ELF-1 (cell line): ENCODE results near the gene PRAC1.
"Not testable (repeated sequence)": the region's sequence is repeated elsewhere in the genome, so short reads cannot be mapped to it uniquely, and the experiment has no call there.

Experiments used
- DNase-seq: peaks from one replicate; pipeline ENCODE4 v3.0.0-alpha.2; 2016; ENCODE audit warnings: low read depth, low spot score

PRAC1 gene

DNA sequence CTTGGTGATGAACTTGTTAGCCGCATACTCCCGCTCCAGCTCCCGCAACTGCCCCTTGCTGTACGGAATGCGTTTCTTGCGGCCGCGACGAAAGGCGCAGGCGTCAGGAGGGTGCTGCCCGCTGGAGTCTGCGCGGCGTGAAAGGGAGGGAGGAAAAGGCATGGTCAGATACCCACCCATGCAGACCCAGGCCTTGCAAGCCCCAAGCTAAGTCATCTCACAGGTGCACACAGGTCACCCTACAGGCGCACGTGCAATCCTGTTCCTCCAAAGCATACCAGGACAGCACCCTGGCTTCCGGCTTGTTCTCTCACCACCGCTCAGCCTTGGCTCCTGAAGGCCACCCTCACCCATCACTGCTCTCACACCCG is 4.6 kb upstream of the PRAC1 start:
- no peak for DNase-seq

DNA sequence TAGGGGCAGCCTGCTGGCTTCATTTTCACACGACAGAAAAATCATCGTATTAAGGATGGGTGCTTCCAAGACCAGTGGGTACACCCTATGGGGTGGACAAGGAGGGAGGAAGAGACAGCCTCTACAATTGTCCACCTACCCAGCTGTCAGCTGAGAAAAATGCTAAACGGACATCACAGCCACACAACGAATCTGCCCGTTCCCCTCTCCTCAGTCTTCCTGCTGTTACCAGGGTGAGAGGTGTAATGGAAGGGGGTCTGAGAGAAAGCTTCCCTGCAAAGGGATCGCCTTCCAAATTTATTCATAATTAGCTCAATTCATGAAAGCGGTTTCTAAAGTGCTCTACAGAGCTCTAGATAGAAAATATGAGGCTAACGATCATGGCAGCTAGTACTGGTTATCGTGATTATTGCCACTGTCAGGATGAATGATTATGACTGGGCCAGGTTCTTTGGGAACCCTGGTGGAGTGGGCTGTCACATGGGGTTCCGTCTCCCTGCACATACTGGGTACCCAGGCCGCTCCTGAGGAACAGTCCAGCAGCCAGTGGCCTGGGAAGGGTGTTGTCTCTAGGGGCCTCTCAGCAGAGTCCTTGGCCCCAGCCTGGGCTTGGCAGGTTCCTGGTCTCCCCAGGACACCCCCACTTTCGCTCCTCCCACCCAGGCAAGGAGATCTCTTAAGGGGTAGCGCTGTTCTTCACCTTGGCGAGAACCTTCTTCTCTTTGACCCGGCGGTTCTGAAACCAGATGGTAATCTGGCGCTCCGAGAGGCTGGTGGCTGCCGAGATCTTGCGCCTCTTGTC is 4.0 kb upstream of the PRAC1 start:
- DNase-seq, result no peak

DNA sequence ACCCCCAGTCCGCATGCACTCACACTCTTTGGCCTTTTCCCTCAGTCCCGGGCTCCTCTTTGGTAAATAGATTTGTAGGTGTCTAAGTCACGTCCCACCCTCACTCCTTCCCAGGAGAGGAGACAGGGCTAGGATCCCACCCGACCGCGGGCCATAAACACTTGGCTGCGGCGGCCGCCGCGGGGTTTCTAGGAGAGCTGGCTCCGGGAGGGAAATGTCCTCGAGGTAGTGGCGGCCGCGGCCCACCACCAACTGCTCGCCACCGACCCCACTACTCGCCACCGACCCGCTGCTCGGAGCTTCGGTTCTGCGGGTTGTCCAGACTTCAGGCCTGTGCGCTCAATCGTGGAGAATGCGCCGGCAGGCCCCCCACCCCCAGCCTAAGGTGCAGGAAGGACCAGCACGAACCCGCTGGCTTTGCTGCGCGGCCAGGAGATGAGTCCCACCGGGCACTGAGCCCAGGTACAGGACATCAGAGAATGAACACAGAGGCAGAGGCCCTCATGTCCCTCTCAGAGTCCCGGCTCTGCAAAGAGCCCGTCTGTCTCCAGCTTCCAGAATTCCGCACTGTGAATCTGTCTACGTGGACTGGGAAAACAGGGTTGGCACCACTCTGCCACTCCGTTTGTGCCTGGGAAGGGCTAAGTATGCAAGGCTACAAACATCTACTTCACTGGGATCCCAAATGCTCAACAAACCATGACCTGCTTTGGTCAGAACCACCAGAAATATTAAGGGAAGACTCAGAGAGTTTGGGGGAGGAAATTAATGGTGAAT is 3.2 kb upstream of the PRAC1 start:
- DNase-seq, result no peak

DNA sequence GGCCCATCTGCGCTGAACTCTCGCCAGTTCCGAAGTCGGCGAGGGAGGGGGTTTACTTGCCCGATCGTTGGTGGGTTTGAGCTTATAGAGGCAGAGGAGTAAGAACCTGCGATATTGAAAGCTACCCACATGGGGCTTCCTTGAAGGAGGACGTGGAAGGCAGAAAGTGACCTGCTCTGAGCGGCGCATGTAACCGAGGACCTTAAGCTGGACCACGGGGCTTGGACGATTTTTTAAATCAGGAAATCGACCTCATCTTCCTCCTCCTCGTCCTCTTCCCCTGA is 2.6 kb upstream of the PRAC1 start:
- DNase-seq, result no peak

DNA sequence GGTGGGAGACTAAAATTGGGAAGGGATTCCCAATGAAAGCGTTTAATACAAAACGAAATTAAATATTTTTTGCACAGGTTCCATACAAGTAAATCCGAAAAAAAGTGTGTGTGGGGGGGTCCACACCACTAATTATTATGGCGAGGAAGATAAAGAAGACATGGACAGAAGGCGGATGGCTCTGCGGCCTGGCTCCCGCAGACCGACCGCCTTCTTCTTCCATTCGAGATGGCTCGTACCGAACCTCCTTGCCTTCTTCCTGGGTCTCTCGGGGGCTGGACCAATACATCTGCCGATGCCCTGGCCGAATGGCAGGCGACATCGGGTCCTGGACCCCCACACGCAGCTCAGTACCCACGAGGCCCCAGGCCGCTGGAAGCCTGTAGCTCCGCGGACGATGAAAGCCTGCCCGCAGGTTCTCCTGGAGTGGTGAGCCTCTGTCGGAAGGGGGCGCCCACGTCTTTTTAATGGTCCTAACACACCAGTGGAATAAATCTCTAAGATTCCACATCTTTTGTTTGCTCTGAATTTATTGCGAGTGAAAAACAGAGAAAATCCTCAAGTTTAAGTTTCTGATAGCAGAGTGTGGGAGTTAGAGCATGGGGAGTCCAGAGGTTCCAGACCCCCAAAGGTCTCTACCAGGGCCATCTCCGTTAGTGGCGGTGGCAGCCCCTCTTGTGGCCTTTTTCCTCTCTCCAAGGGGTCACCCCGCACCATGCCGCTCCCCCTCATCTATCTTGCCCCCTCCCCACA is 2.1 kb upstream of the PRAC1 start:
- DNase-seq, result peak; percentile 77

DNA sequence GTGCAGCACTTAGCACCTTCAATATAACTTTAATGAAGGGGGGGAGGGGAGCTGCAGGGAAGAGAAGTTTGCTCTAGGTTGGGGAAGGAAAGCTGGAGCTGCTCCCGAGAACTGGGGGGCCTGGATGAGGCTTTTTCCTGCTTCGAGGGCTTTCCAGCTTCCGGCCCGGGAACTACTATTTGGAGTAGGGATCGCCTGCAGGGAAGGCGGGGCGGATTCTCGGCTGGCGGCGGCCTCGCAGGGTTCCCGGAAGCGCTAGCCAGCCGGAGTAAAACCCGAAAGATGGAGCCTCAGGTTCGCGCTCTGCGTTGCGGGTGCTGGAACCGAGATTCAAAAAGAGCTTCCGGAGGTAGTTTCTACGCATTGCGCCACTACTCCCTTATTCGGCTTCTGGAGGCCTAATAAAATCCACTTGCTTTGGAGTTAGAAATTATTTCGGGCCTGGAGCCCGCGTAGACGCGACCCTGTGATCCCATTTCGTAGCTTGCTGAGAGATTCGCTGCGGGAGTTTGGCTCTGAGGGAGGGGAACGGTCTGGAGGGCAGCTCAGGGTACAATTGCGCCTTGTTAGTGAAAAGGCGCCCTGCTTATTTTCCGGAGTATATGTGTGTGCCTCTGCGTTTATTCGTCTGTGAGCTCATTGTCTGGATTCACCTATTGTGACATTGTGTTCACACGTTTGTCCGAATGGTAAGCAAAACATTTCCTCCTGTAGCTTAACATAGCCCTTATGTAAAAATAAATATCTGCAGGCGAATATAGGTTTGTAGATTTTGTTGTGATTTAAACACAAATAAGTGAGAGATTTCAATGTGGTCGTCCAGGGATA is 1.3 kb upstream of the PRAC1 start:
- peak; percentile 64 for DNase-seq

DNA sequence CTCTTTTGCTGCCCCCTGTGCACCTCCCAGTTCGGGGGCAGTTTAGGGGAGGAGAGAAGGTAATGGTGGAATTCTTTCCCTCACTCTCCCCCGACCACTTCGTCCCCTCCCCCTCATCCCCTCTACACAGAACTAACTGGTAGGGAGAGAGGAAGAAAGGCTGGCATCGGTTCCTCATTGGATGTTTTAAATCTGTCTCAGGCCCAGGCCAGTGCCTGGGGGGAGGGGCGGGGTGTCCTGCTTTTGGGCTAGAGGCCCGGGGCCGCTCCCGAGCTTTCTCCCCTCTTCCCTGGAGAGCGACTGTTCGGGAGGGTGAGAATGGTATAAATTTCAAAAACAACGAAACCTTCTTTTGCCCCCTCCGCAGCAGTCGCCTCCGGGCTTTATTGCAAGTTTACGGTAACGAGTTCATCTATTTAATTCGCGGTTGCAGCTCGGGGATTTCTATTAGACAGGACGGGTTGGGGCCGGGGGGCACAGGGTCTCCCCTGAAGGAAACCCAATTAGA is 651 bp upstream of the PRAC1 start, which contains the start of gene PRAC2:
Gene PRAC2 (plus strand): TSS at position 271 of the 508 bp plus-strand sequence. CDS start 1,226 bp downstream, outside the sequence.
- DNase-seq, result peak; percentile 62

DNA sequence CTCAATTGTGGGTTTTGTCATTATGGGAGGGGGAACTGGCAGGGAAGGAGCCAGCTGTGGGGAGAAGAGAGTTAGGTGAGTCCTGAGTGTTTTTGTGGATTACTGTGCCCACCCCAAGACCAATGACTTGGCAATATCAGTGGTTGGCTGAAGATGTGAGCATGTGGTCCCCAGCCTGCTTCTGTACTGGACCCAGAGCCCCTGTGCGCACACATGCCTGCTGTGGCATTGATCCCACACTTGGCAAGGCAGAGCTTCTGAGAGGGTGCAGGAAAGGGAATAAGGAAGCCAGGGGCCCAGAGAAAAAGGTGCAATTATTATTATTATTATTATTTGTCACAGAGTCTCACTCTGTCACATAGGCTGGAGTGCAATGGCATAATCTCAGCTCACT is 1.3 kb downstream of the PRAC1 start:
- DNase-seq, result no peak

DNA sequence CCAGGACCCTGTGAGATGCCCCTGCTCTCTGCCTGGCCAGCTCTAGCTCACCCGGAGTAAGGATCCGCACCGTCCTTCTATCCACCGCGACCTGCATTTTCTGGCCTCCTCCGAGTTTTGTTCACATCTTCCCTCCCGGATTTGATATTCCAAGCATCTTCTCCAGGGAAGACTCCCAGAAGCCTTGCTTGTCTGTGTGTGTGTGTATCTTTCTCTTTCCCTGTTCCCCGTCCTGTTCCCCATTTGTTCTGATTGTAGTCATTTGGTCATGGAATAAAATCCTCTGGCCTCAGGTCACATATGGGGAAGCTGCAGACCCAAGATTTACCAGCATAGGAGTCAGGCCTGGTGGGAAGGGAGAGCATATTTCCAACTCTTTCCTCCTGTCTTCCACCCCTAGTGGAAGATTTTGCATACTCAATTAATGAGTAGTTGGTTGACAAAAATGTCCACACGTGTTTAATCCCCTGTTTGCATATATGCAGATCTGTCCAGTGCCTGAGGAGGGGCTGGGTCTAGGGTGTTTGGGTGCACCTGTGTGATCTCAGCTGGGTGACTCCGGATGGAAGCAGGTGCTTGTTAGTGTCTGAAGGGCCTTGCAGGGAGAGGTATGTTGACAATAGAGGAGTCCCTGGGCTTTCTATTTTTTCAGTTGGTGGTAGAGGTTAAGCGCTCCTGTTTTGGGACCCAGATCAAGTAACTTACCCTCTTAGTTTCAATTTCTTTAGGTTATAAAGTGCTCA is 1.9 kb downstream of the PRAC1 start:
- no peak for DNase-seq

DNA sequence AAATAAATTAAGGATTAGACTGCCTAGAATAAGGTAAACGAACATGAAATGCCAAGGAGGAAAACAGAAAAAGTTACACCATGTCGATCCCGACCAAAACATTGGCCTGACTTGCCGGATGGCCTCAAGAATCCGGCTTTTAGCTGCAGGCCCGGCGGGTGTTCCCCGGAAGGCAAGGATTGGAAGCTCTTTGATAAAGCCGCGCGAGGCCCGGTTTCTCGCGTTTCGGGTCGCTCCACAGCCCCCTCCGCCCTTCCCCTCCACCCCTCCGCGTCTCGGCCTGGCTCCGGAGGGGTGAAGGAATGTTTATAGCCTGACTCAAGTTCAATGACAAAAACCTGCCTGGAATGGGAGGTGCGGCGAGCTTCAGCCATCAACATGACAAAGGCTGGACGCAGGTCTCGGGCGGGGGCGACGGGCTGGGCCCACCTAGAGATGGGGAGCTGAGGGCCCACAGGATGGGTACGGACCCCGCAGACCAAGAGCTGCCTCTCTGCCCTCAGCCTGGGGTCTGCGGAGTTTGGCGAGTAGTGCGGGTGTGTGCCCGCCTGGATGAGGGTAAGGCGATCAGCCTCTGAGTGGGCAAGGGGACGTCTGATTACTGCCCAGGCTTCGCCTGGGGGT is 2.6 kb downstream of the PRAC1 start:
- peak; percentile 79 for DNase-seq

DNA sequence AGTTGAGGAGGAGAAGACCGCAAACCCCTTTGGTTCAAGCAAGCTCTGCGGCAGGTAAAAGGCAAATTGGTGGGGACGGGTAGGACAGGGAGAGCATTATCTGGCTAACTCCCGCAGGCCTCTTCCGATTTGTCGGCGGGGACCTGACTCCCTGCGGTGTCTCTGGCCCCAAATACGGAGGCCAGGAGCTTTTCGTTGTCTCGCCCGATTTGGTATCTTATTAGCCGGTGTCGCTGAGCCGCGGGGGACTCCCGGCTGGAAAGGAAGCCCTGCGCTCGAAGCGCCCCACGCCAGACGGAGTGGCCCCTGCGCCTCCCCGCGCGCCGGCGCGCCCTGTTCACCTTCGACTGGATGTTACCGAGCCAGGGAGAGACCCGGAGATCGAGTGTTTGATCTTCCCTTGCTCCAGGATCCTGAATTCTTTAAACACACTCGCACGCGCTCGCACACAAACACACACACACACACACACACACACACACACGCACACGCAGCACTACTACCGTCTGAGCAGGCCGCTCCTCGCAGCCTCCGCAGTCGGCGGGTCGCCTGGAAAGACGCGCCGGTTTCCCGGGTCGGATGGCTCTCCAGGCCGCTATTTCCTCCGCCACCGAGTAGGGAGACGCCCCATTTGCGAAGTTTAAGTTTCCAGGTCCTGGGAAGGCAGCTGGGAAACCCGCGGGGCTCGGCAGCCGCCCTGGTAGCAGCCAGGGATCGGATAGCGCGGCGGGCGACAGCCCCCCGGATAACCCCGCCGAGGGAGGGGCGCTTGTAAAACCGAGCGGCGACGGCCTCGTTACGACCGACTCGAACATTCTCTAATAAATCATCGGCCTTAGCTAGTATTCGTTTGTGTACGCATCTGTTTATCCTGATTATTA is 3.3 kb downstream of the PRAC1 start:
- peak; percentile 66 for DNase-seq

DNA sequence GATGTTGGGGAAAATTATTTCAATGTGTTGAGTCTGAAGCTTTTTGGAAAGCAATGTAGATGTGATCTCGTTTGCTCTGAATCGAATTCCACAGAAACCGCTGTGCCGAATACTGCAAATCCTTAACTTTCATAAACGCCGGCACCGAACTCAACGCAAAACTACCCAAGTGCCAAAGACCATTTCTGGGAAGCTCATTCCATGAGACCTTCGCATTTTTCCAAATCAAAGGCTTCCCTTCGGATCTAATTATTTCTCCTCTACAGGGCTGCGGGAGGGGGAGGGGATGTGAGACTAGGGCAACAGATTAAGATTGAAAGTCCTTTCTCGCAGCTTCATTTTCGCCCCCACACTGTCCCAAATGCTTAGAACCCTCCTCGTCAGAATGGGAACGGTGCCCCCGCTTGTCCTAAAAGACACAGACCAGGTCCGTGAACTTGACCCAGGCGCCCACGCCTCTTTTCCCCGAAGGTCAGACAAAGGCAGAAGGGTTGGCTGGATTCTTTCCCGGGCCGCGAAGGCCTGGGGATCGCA is 4.0 kb downstream of the PRAC1 start:
- DNase-seq, result no peak

DNA sequence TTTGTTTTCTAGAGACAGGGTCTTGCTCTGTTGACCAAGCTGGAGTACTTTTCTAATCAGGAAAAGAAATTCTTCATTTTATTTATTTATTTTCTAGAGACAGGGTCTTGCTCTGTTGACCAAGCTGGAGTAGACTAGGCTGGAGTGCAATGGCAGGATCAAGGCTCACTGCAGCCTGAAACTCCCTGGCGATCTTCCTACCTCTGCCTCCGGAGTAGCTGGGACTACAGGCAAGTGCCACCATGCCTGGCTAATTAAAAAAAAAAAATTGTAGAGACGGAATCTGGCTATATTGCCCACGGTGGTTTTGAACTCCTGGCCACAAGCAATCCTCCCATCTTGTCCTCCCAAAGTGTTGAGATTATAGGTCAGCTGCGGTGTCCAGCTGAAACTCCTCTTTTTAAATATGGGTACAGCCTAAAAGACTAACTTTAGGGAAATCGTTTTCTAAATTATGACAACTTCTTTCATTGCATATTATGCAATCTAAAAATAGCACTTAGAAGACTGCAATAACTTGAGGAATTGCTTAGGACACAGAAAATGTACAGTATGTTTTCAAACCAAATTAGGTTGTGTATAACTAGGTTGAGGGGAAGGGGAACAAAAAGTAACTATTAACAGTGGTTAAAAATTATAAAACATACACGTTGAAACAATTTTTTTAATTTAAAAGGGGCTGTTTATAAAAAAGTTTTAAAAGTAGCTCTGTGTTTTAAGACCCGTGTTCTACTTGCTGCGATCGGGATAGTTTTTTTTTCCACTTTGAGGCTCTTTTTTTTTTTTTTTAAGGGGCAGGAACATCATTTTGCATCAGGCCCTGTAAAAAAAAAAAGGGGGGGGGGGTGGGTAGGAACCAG is 4.7 kb downstream of the PRAC1 start:
- DNase-seq, result no peak

DNA sequence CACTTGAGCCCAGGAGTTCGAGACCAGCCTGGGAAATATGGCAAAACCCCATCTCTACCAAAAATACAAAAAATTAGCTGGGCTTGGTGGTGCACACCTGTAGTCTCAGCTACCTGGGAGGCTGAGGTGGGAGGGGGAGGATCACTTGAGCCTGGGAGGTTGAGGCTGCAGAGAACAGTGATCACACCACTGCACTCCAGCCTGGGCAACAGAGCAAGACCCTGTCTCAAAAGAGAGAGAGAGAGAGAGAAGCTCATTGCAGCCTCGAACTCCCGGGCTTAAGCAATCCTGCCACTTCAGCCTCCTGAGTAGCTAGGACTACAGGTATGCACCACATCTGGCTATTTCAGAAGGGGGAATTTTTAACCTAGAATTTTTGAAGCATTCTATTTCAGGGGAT is 5.8 kb downstream of the PRAC1 start:
- not testable (repeated sequence) for DNase-seq

DNA sequence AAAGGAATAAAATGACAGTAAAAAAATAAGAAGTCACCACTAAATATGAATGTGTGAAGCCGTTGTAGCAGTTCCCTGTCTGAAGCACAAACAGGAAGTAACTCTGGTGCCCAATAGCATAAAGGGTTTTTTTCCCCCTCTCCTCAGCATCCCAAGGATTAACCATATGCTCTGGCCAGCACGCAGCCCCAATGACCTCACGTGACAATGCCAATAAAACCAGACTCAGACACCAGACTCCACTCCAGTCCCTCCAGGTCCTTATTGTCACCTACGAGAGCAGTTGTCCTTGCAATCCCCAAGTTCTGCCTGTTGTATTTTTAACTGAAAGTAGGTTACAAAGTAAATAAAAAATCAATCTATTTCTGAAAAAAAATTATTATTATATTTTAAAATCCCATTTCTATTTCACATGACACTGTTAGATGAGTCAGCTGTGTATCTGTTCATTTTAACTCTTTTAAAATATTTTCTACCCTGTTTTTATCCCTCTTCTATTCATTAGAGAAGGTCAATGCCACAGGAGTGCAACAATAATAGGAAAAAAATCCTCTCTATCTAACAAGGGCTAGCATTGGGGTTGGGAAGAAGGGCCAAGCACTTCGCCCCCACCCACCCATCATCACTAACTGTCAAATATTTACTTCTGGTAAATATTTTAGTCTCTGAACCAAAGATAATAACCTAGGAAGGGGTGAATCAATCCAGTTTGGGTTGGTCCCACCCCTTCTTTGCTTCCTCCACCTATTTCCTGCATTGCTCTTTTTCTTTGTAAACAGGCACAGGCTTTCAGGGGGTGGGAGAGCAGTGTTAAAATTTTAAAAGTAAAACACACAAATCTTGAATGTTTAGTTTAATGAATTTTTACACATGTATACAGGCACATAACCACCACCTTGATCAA is 6.6 kb downstream of the PRAC1 start:
- DNase-seq, result no peak

DNA sequence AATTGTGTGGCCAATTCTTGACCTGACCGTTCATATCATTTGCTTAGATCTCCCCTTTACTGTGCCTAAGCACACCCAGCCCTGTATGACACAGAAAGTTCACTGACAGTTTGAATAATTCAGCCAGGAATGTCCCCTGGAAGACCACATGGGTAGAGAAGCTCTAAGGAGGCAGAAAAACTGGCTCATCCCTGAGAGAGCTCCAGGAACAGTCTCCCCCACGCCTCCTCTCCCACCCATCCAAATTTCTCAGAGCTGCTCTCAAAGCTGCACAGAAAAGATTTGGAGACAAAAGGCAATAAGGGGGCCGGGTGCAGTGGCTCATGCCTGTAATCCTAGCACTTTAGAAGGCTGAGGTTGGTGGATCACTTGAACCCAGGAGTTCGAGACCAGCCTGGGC is 11.2 kb downstream of the PRAC1 start:
- DNase-seq, result no peak
